ENCODE results near the gene COPS9.

GRCh38 chr2:240155048-240155744 lies 19.1 kb upstream of the COPS9 start:
- no peak for TF ChIP-seq CTCF (IDR thresholded peaks at IDR 0.05)
- TF ChIP-seq POLR2A (IDR thresholded peaks at IDR 0.05) = no peak

Measured in body of pancreas (tissue), 4 donors.